IMR-90 (cell line): Measurements from ENCODE around the gene ACTN1. TPM values are rescaled to one million over a fixed set of nuclear protein-coding genes. Genes with fewer than 3 reads are reported as not detected.

Source experiments
- ATAC-seq: fragments of 200-7000 bp; cut with Tn5 transposase; 2 replicates; pipeline ENCODE4 v1.9.1; 2020; ENCODE audit warnings: low read depth, mild to moderate bottlenecking, moderate library complexity
- BruUV-seq: library from RNA; stranded (reverse); fragments of 400-500 nt; replicated peaks from 2 replicates; lab custom pipeline; 2021; lab: Mats Ljungman, UMichigan
- CTCF ChIA-PET: fragments of 300-600 bp; formaldehyde crosslinking; extraction: SDS; loops from one replicate; lab custom pipeline; 2021; ENCODE audit warnings: antibody characterized with exemption; lab: Yijun Ruan, JAX
- POLR2A ChIA-PET: fragments of 300-600 bp; sonication (Branson Sonifier 250); formaldehyde crosslinking; loops from one replicate; lab custom pipeline; 2022; ENCODE audit warnings: antibody characterized with exemption; ENCODE audit not compliant: unreplicated experiment; lab: Charles Lee
- DNase-seq: peaks from one replicate; pipeline ENCODE4 v3.0.0; 2013
- H2AFZ ChIP-seq: replicated peaks from 2 replicates; pipeline ENCODE3; 2013; ENCODE audit warnings: low read length, mild to moderate bottlenecking; ENCODE audit not compliant: poor library complexity
- H2AK5ac ChIP-seq: 2 replicates; pipeline ENCODE4 v1.6.1; 2013; ENCODE audit warnings: low read depth, low read length, inconsistent platforms
- H2AK9ac ChIP-seq: replicated peaks from 2 replicates; pipeline ENCODE3; 2013; ENCODE audit warnings: mild to moderate bottlenecking, low read depth, low read length, moderate library complexity; ENCODE audit not compliant: poor library complexity
- H2BK120ac ChIP-seq: 2 replicates; pipeline ENCODE4 v1.6.1; 2013; ENCODE audit warnings: low read depth, low read length, inconsistent platforms
- H2BK15ac ChIP-seq: 3 replicates; pipeline ENCODE4 v1.6.1; 2013; ENCODE audit warnings: low read depth, low read length, inconsistent platforms
- H2BK20ac ChIP-seq: 2 replicates; pipeline ENCODE4 v1.6.1; 2013; ENCODE audit warnings: low read depth, mild to moderate bottlenecking, inconsistent platforms, low read length, moderate library complexity
- H2BK5ac ChIP-seq: 2 replicates; pipeline ENCODE4 v1.6.1; 2013; ENCODE audit warnings: mild to moderate bottlenecking, low read depth, low read length, inconsistent platforms; ENCODE audit not compliant: poor library complexity, severe bottlenecking
- H3K14ac ChIP-seq: replicated peaks from 2 replicates; pipeline ENCODE4 v1.6.1; 2013; ENCODE audit warnings: low read depth, low read length, inconsistent platforms
- H3K18ac ChIP-seq: 2 replicates; pipeline ENCODE4 v1.6.1; 2013; ENCODE audit warnings: low read depth, low read length, control low read depth
- H3K23ac ChIP-seq: 2 replicates; pipeline ENCODE4 v1.6.1; 2013; ENCODE audit warnings: low read depth, low read length, inconsistent platforms
- H3K27ac ChIP-seq: 2 replicates; pipeline ENCODE4 v1.5.1; 2013; ENCODE audit warnings: mild to moderate bottlenecking, control low read depth, low read length; ENCODE audit not compliant: insufficient read depth
- H3K27me3 ChIP-seq: 2 replicates; pipeline ENCODE4 v1.6.1; 2013; ENCODE audit warnings: low read length; ENCODE audit not compliant: control insufficient read depth, insufficient read depth
- H3K36me3 ChIP-seq: 2 replicates; pipeline ENCODE4 v1.6.1; 2013; ENCODE audit warnings: low read length, mixed read lengths; ENCODE audit not compliant: control insufficient read depth, insufficient read depth
- H3K4ac ChIP-seq: 2 replicates; pipeline ENCODE4 v1.6.1; 2013; ENCODE audit warnings: low read depth, low read length, inconsistent platforms
- H3K4me1 ChIP-seq: 2 replicates; pipeline ENCODE4 v1.6.1; 2013; ENCODE audit warnings: low read length, mixed read lengths; ENCODE audit not compliant: control insufficient read depth, insufficient read depth
- H3K4me2 ChIP-seq: 2 replicates; pipeline ENCODE4 v1.6.1; 2013; ENCODE audit warnings: low read depth, mild to moderate bottlenecking, control low read depth, low read length, moderate library complexity
- H3K4me3 ChIP-seq: 2 replicates; pipeline ENCODE4 v1.5.1; 2013; ENCODE audit warnings: low read depth, mild to moderate bottlenecking, control low read depth, low read length, moderate library complexity; ENCODE audit not compliant: insufficient read depth
- H3K56ac ChIP-seq: 2 replicates; pipeline ENCODE4 v1.6.1; 2013; ENCODE audit warnings: low read length, inconsistent platforms; ENCODE audit not compliant: insufficient read depth; ENCODE audit errors: extremely low read depth
- H3K79me1 ChIP-seq, 2 experiments: 2 replicates each; pipeline ENCODE4 v1.6.1; 2013; ENCODE audit warnings: low read length in 2 of 2, inconsistent platforms in 1 of 2, low read depth in 1 of 2
- H3K9ac ChIP-seq: 2 replicates; pipeline ENCODE4 v1.6.1; 2013; ENCODE audit warnings: low read depth, low read length, control low read depth
- H3K9me1 ChIP-seq: 2 replicates; pipeline ENCODE4 v1.6.1; 2013; ENCODE audit warnings: low read length, inconsistent platforms; ENCODE audit not compliant: insufficient read depth
- H3K9me3 ChIP-seq: 2 replicates; pipeline ENCODE4 v1.6.1; 2013; ENCODE audit warnings: low read length; ENCODE audit not compliant: control insufficient read depth, insufficient read depth
- H4K20me1 ChIP-seq: 2 replicates; pipeline ENCODE4 v1.6.1; 2013; ENCODE audit warnings: low read length, inconsistent platforms; ENCODE audit not compliant: insufficient read depth
- H4K5ac ChIP-seq: 2 replicates; pipeline ENCODE4 v1.6.1; 2013; ENCODE audit warnings: mild to moderate bottlenecking, low read depth, low read length, control low read depth
- H4K8ac ChIP-seq, 2 experiments: 2 replicates each; pipeline ENCODE4 v1.6.1; 2013; ENCODE audit warnings: low read depth in 2 of 2, low read length in 2 of 2, control low read depth in 1 of 2, inconsistent platforms in 1 of 2
- H4K91ac ChIP-seq: 2 replicates; pipeline ENCODE4 v1.6.1; 2013; ENCODE audit warnings: low read depth, low read length, inconsistent platforms; ENCODE audit not compliant: insufficient read depth
- CEBPB ChIP-seq: IDR thresholded peaks from 2 replicates; pipeline ENCODE4 v1.6.1; 2012; ENCODE audit warnings: low read depth, low read length, improper control_type of control experiment
- WGBS, 2 experiments: methylation state at CpG; one replicate each; pipeline versions ENCODE4 v1.1.5 to v1.1.7; 2013; ENCODE audit warnings: missing lambda C conversion rate in 2 of 2; ENCODE audit not compliant: insufficient read length in 1 of 2; ENCODE audit errors: extremely low coverage in 2 of 2; 5-methylcytosine and 5-hydroxymethylcytosine counted together
- dilution Hi-C: fragments of 300-500 bp; cut with HindIII; formaldehyde crosslinking; loops from one replicate; pipeline ENCODE4 v1.14.3; 2018; ENCODE audit warnings: low sequenced_read_pairs; ENCODE audit not compliant: unreplicated experiment
- in situ Hi-C: fragments of 300-500 bp; cut with MboI; formaldehyde crosslinking; loops from 3 replicates; pipeline ENCODE4 v1.14.3; 2019; ENCODE audit warnings: low sequenced_read_pairs, inconsistent platforms, mixed read lengths
- intact Hi-C: fragments of 100-400 bp; cut with micrococcal nuclease; formaldehyde crosslinking; loops from 2 replicates; pipeline ENCODE4 v1.10.0; 2022
- polyA plus RNA-seq, 3 experiments: library from polyadenylated mRNA; depleted of rRNA; stranded (reverse); fragments of >200 nt; gene quantifications; 2 replicates each; pipeline ENCODE4 v1.2.3, GENCODE V29; 2012; ENCODE audit warnings: low replicate concordance in 1 of 3
- total RNA-seq: library from RNA; depleted of rRNA; stranded (reverse); fragments of >200 nt; gene quantifications from 2 replicates; pipeline ENCODE4 v1.2.3, GENCODE V29; 2012
- TF ChIP-seq, protein P1 (sequence below): conservative IDR thresholded peaks from 2 replicates; pipeline ENCODE4 v1.5.1; 2012; ENCODE audit warnings: mild to moderate bottlenecking, low read depth, low read length, improper control_type of control experiment

The ACTN1 gene
- total and polyA plus RNA-seq, 2 of the 4 experiments (the other 2 are of a cell fraction) = 684 to 766 TPM

DNA sequence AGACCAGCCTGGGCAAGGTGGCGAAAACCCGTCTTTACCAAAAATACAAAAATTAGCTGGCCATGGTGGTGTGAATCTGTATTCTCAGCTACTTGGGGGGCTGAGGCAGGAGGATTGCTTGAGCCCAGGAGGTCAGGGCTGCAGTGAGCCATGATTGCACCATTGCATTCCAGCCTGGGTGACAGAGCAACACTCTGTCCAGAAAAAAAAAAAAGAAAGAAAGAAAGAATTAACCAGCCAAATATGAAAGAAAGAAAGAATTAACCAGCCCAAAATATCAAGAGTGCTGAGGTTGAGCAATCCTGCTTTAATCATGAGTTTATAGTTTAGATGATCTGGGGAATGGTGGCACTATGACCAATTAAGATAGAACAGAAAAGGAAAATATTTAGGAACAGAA lies 3.5 kb upstream of the ACTN1 start:
- no TSS peak for BruUV-seq
- DNase-seq (peak; percentile 49), ATAC-seq (no peak)
- in situ Hi-C loops = loop anchor here (5.0 kb wide), 1 partner anchor 100 kb away; no protein-coding TSS in a partner anchor
- TF ChIP-seq, protein P1, sequence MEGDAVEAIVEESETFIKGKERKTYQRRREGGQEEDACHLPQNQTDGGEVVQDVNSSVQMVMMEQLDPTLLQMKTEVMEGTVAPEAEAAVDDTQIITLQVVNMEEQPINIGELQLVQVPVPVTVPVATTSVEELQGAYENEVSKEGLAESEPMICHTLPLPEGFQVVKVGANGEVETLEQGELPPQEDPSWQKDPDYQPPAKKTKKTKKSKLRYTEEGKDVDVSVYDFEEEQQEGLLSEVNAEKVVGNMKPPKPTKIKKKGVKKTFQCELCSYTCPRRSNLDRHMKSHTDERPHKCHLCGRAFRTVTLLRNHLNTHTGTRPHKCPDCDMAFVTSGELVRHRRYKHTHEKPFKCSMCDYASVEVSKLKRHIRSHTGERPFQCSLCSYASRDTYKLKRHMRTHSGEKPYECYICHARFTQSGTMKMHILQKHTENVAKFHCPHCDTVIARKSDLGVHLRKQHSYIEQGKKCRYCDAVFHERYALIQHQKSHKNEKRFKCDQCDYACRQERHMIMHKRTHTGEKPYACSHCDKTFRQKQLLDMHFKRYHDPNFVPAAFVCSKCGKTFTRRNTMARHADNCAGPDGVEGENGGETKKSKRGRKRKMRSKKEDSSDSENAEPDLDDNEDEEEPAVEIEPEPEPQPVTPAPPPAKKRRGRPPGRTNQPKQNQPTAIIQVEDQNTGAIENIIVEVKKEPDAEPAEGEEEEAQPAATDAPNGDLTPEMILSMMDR = no peak
- peak; percentile 90 for TF ChIP-seq CEBPB
- Histone ChIP-seq H3K79me1 (peaks cover 19 to 38% of the 10 kb centered on the region in 2 experiments; a peak in 3 of 4 replicates), H3K4me2 (peak overlapping the region; percentile 11; the same call in 1 of the 2 replicates), H2BK15ac (peak overlapping the region; percentile 67; the same call in 2 of the 3 replicates), H3K36me3 (no peaks in the 10 kb centered on the region), H2BK5ac (peak overlapping the region; percentile 97), H3K56ac (0 out of 2 replicates have a peak overlapping the region, but pooled peaks have one; percentile 64), H4K8ac (peak overlapping the region; percentile 61 to 85), H3K4me1 (peaks cover 27% of the 10 kb centered on the region), H3K4ac (peak overlapping the region; percentile 97), H2AK9ac (peak overlapping the region; percentile 11), H4K91ac (peak overlapping the region; percentile 90), H4K20me1 (peaks cover 4% of the 10 kb centered on the region), H3K23ac (peak overlapping the region; percentile 92; the same call in 1 of the 2 replicates), H3K14ac (peak overlapping the region; percentile 90; the same call in 1 of the 2 replicates), H3K27ac (peak overlapping the region; percentile 77), H3K9ac (no peak overlapping the region; the same call in 1 of the 2 replicates), H3K27me3 (no peaks in the 10 kb centered on the region), H3K4me3 (no peak overlapping the region), H2AK5ac (peak overlapping the region; percentile 92), H3K18ac (peak overlapping the region; percentile 68), H2BK120ac (peak overlapping the region; percentile 97), H3K9me1 (peaks cover 20% of the 10 kb centered on the region), H2BK20ac (peak overlapping the region; percentile 97), H4K5ac (peak overlapping the region; percentile 85), H3K9me3 (no peaks in the 10 kb centered on the region), H2AFZ (no peak overlapping the region)
- intact Hi-C loops = no loop called here
- dilution Hi-C loops = no loop called here
- ChIA-PET POLR2A (no interaction called here), CTCF (interaction anchor here (1.3 kb wide), 1 partner anchor 32 kb away, joined by 3 read pairs; no protein-coding TSS in a partner anchor)
- WGBS, 2 experiments = no CpG with 5 or more reads among the region's 2 CpGs
